ELF-1 (cell line): ENCODE data around the gene WNK2.

Source experiments
- DNase-seq: peaks from one replicate; pipeline ENCODE4 v3.0.0-alpha.2; 2016; ENCODE audit warnings: low read depth, low spot score

Gene WNK2

DNA sequence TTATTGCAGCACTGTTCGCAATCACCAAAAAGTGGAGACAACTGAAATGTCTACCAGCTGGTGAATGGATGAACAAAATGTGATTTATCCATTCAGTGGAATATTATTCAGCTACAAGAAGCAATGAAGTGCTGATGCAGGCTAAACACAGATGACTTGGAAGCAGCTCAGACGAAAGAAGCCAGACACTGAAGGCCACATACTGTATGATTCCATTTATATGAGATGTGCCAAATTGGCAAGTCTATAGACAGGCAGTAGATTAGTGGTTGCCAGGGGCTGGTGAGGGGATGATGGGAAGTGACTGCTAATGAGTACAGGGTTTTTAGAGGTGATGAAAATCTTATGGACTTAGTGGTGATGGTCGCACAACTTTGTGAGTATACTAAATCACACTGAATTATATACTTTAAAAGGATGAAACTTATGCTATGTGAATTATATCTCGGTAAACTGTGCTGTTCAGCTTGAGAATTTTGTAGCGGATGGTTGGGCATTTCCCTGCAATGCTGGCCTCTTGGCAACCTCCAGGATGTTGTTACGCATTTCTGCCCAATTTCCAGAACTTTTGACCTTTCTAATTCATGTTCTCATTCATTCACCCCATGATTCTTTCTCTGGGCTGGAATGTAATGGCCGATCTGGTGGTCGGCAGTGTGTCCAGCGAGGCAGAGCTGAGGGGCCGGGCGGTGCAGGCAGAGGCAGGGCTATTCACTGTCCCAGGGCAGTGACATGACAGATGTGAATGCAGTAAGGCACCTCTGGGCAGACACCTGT lies 22.0 kb upstream of the WNK2 start:
- no peak for DNase-seq

DNA sequence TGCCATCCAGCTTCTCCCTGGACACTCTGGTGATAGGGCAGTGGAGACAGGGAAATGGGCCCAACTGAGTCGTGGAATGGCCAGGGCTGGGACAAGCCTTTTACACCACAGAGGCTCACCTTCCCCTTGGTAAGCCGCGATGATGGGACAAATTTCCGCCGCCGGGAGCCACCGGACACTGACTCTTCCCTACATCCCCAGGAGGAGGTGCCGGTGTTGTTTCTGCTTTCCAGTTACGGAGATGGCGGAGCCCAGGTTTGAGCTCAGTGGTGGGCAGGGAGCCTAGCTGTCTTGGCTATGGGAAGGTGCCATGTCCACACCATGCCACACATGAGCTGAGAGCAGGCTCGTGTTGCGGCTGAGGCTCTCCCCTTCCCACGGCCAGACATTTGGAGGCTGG lies 19.9 kb upstream of the WNK2 start:
- DNase-seq: peak; percentile 18

DNA sequence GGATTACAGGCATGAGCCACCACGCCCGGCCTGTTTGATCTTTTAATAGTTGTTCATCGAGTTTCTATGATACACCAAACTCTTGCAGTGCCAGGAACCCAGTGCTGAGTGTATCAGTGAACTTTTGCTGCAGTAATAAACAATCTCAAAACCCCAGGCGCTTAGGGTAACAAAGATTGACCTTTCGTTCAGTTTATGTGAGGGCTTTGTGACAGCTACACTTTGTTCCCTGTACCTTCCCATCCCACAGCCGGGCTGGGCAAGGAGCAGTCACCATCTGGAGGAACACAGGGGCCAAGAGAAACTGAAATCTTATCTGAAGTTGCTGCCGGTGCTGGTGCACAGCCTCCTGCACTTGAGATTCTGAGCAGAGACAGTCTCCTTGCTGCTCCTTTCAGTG lies 17.2 kb upstream of the WNK2 start:
- DNase-seq: no peak

GRCh38 chr9:93167185-93167584 lies 16.8 kb upstream of the WNK2 start:
- DNase-seq: peak; percentile 29

DNA sequence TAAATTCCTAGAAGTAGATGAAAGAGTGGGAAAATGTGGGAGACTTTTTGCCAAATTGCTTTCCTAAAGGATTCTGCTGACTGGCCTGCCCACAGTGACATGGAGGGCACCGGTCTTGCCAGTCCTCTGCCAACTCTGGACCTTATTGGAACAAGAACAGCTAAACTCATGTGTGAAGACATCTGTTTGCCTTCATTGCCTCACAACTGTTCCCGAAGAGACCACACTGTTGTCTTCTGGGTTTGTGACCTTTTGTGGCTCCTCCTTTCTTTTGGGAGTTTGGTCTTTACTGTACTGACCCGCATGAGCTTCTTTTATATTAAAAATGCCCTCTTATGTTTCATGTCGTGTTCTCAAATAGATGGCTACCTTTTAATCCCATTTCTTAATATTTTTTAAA lies 16.1 kb upstream of the WNK2 start:
- no peak for DNase-seq

DNA sequence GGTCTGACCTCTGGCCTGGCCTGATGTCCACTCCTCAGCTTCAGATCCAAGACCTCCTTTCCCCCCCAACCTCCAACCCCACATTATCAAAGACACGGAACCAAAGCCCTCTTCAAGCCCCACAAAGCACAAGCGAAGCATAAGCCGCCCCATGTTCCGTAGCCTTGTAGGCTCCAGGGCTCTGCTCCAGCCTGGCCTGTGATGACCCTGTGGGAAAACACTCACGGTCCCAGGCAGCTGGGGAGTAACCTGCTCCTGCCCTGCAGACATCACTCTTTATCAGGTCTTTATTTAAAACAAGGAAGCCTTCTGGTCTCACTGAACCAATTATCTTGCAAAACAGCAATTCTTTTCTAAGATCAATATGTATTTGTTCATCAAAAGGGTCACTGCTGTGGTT lies 15.4 kb upstream of the WNK2 start:
- no peak for DNase-seq

- DNase-seq: no peak
Observed at GRCh38 chr9:93169444-93169843, 14.5 kb upstream of the WNK2 start.

- DNase-seq: no peak
Observed at GRCh38 chr9:93170571-93170970, 13.4 kb upstream of the WNK2 start.

GRCh38 chr9:93171261-93171990 lies 12.5 kb upstream of the WNK2 start:
- DNase-seq: no peak

DNA sequence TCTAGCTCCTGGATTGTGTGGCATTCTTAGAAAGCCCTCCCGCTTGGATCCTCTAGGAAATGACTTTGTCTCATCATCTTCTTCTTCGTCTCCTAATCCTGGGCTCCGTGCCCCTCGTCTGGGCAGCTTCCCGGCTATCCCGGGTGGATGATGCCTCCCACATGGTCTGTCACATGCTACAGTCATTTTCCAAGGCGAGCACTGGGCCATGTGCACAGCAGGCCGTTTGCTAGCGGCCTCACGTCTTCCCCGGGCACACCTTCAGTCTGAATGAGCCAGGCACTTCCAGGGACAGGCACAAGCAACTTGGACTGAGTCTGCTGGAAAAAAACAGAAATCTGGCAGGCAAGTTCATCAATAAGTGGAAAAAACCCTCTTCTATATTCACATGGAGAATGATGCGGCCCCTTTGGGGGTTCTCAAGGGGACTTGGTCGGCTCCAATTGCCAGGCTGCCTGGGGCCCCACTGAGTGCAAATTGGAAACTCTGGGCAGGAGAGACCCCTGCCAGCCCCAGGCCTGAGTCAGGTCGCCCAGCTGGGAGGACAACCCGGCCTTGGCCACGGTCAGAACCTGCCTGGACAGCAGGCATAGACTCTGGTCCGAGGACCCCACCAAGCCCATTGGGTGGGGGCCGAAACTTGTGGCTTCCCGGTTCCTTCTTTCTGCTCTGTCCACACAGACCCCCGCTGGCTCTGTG lies 11.1 kb upstream of the WNK2 start:
- no peak for DNase-seq

- no peak for DNase-seq
Observed at GRCh38 chr9:93173365-93174051, 10.4 kb upstream of the WNK2 start.

- DNase-seq: no peak
Observed at GRCh38 chr9:93174976-93175375, 9.0 kb upstream of the WNK2 start.

GRCh38 chr9:93177676-93178075 lies 6.3 kb upstream of the WNK2 start:
- no peak for DNase-seq

- DNase-seq: no peak
Observed at GRCh38 chr9:93178851-93179786, 4.8 kb upstream of the WNK2 start.

GRCh38 chr9:93180938-93181337 lies 3.0 kb upstream of the WNK2 start:
- DNase-seq: no peak

- DNase-seq: no peak
Observed at GRCh38 chr9:93181672-93182435, 2.1 kb upstream of the WNK2 start.

DNA sequence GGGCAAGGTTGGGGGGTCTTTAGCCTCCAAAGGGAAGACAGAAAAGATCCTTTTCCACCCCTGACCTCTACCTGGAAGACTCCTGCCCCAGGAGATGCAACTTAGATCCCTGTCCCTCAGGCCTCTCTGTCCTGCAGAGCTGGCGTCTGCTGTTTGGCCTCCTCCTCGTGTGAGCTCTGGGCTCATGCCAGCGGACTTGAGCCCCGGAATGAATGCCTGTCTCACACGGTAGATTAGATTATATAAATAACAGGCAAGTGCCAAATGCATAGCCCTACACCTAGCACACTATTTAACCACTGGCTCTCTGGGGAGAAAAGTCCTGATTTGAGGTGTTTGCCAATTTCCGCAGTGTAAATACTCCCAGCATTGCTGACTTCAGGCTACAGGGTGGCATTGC lies 1.4 kb upstream of the WNK2 start:
- no peak for DNase-seq

DNA sequence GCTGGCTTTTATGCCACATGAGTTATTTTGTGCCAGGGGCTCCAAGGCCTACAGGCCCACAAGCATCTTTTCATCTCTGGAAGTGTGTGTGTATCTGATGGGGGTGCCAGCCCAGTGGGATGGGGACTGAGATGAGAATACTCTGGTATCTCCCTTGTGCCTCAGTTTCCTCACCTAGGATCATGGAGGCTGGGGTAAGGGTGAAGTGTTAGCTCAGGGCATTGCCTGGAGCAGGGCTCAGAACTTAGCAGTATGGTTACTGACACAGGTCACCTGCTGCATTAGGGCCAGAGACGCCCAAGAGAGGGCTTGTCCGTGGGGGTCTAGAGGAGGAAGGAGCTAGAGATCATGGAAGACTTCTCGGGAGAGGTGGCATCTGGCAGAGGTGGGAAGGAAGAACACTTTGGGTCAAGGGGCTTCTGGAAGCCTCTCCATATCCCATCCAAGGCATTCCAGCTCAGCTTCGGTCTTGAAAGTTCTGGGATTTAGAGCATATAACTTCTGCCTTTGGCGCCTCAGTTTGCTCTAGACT lies 742 bp upstream of the WNK2 start:
- no peak for DNase-seq

- no peak for DNase-seq
Observed at GRCh38 chr9:93184432-93185265, 710 bp downstream of the WNK2 start.
